Skeletal muscle satellite cell (primary cell): ENCODE data around the gene TSPOAP1. TPM values are rescaled to one million over a fixed set of nuclear protein-coding genes. Genes with fewer than 3 reads are reported as not detected.

ENCODE experiments used
- H3K27me3 ChIP-seq: 2 replicates; pipeline ENCODE4 v1.7.0; 2013; ENCODE audit warnings: low read length; ENCODE audit not compliant: control insufficient read depth, insufficient read depth
- H3K36me3 ChIP-seq: 2 replicates; pipeline ENCODE4 v1.7.0; 2013; ENCODE audit warnings: mild to moderate bottlenecking, control low read depth, low read length; ENCODE audit not compliant: insufficient read depth
- H3K4me1 ChIP-seq: 2 replicates; pipeline ENCODE4 v1.7.0; 2013; ENCODE audit warnings: low read length; ENCODE audit not compliant: control insufficient read depth, insufficient read depth
- H3K4me2 ChIP-seq: 2 replicates; pipeline ENCODE4 v1.7.0; 2013; ENCODE audit warnings: mild to moderate bottlenecking, low read length
- H3K4me3 ChIP-seq: 2 replicates; pipeline ENCODE4 v1.7.0; 2013; ENCODE audit warnings: low read length
- H3K9ac ChIP-seq: 2 replicates; pipeline ENCODE4 v1.7.0; 2013; ENCODE audit warnings: mild to moderate bottlenecking, low read depth, low read length, moderate library complexity
- H3K9me3 ChIP-seq: replicated peaks from 2 replicates; pipeline ENCODE4 v1.7.0; 2013; ENCODE audit warnings: mild to moderate bottlenecking, control low read depth, low read length
- total RNA-seq: library from RNA; depleted of rRNA; stranded (reverse); fragments of >200 nt; gene quantifications from 2 replicates; pipeline ENCODE4 v1.2.3, GENCODE V29; 2012; rRNA removed

The TSPOAP1 gene
- total RNA-seq = not detected in 2 replicates

DNA sequence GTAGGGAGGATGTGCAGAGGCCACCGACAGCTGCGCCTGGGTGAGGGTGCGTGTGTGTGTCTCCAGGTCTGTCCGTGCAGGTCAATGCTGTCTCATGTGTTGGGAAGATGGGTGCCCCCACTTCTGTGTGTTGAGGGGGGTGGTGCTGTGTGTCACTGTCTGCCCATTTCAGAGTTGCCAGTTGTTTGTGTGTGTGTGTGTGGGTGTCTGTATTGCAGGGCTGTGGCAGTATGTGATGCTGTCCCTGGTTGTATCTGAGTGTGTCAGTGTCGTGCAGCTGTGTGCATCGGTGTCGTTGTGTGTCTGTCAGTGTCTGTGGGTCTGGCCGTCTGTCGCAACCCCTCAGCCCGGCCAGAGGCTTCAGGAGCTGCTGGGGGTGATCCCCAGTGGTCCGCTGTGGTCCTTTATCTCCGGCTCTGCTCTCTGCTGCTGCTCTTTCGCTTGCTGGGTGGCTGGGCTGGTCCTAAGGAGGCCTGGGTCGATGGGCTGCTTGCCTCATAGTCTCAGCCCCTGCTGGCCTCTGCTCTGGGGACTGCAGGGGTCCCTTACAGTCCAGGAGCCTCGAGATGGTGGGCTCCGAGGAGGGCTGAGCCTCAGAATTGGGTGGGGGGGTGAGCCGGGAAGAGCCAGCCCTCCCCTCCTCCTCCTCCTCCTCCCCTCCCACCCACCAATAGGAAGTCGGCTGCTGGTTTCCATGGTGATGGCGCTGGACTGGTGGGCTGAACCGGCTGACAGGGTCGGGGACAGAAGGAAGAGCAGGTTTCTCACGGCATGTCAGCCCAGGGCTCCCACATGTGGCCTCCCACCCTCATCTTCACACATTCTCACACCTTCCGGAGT is at the start of gene TSPOAP1:
TSPOAP1 (minus strand) TSS at position 601 of the 840 bp plus-strand sequence. CDS start 875 bp downstream, outside the sequence.
- Histone ChIP-seq H3K9ac (no peak within 1 kb of the TSS), H3K4me3 (no peak within 1 kb of the TSS), H3K27me3 (peaks cover 59% of the 10 kb centered on the region), H3K4me2 (no peak within 1 kb of the TSS), H3K4me1 (no peaks in the 10 kb centered on the region), H3K9me3 (no peaks in the 10 kb centered on the region), H3K36me3 (no peaks in the 10 kb centered on the region)

GRCh38 chr17:58377661-58378060 is 49.1 kb upstream of the TSPOAP1 start:
- Histone ChIP-seq H3K27me3 (peaks cover 41% of the 10 kb centered on the region), H3K4me1 (no peaks in the 10 kb centered on the region), H3K4me3 (no peak overlapping the region), H3K36me3 (no peaks in the 10 kb centered on the region), H3K9me3 (no peaks in the 10 kb centered on the region), H3K9ac (no peak overlapping the region), H3K4me2 (no peak overlapping the region)

GRCh38 chr17:58377093-58377601 is 48.6 kb upstream of the TSPOAP1 start:
- H3K9me3 ChIP-seq = no peaks in the 10 kb centered on the region
- H3K27me3 ChIP-seq = peaks cover 38% of the 10 kb centered on the region
- H3K4me3 ChIP-seq = no peak overlapping the region
- H3K4me1 ChIP-seq = no peaks in the 10 kb centered on the region
- H3K9ac ChIP-seq = no peak overlapping the region
- no peak overlapping the region for H3K4me2 ChIP-seq
- H3K36me3 ChIP-seq = no peaks in the 10 kb centered on the region

- Histone ChIP-seq H3K4me2 (no peak overlapping the region), H3K4me3 (no peak overlapping the region), H3K9me3 (no peaks in the 10 kb centered on the region), H3K27me3 (peaks cover 34% of the 10 kb centered on the region), H3K9ac (no peak overlapping the region), H3K36me3 (no peaks in the 10 kb centered on the region), H3K4me1 (no peaks in the 10 kb centered on the region)
These were observed 47.9 kb upstream of the TSPOAP1 start for GRCh38 chr17:58376472-58377000.

GRCh38 chr17:58375811-58376210 is 47.2 kb upstream of the TSPOAP1 start:
- no peaks in the 10 kb centered on the region for H3K9me3 ChIP-seq
- no peaks in the 10 kb centered on the region for H3K36me3 ChIP-seq
- peaks cover 32% of the 10 kb centered on the region for H3K27me3 ChIP-seq
- no peak overlapping the region for H3K4me3 ChIP-seq
- H3K4me1 ChIP-seq = no peaks in the 10 kb centered on the region
- no peak overlapping the region for H3K4me2 ChIP-seq
- no peak overlapping the region for H3K9ac ChIP-seq

GRCh38 chr17:58375256-58375655 is 46.7 kb upstream of the TSPOAP1 start:
- peaks cover 30% of the 10 kb centered on the region for H3K27me3 ChIP-seq
- no peaks in the 10 kb centered on the region for H3K9me3 ChIP-seq

GRCh38 chr17:58373923-58374322 is 45.3 kb upstream of the TSPOAP1 start:
- Histone ChIP-seq H3K27me3 (peaks cover 24% of the 10 kb centered on the region), H3K4me2 (no peak overlapping the region), H3K9ac (no peak overlapping the region), H3K9me3 (no peaks in the 10 kb centered on the region), H3K36me3 (no peaks in the 10 kb centered on the region), H3K4me3 (no peak overlapping the region), H3K4me1 (no peaks in the 10 kb centered on the region)

More at GRCh38 chr17:58375256-58375655, 46.7 kb upstream of the TSPOAP1 start:
- Histone ChIP-seq H3K4me2 (no peak overlapping the region), H3K36me3 (no peaks in the 10 kb centered on the region), H3K9ac (no peak overlapping the region), H3K4me3 (no peak overlapping the region), H3K4me1 (no peaks in the 10 kb centered on the region)

DNA sequence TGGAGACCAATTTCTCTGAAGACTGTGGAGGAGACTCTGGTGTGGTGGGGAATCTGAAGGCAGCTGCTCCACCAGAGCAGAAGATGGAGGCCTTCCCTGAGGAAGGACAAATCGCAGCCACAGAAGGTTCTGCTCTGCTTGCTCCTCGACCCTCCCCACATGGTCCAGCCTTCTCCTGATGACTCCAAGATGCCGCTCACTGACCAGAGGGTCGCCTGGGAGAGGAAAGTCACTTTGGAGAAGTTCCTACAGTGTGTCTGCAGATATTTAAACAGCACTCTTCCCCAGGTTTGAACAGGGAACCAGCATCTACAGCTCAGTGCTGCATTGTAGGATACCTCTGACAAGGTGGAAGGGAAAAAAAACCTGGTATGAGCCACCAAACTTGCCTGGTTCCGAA is 44.4 kb upstream of the TSPOAP1 start:
- no peaks in the 10 kb centered on the region for H3K36me3 ChIP-seq
- H3K9me3 ChIP-seq = no peaks in the 10 kb centered on the region
- H3K4me2 ChIP-seq = no peak overlapping the region
- peaks cover 25% of the 10 kb centered on the region for H3K27me3 ChIP-seq
- no peak overlapping the region for H3K4me3 ChIP-seq
- no peak overlapping the region for H3K9ac ChIP-seq
- no peaks in the 10 kb centered on the region for H3K4me1 ChIP-seq

DNA sequence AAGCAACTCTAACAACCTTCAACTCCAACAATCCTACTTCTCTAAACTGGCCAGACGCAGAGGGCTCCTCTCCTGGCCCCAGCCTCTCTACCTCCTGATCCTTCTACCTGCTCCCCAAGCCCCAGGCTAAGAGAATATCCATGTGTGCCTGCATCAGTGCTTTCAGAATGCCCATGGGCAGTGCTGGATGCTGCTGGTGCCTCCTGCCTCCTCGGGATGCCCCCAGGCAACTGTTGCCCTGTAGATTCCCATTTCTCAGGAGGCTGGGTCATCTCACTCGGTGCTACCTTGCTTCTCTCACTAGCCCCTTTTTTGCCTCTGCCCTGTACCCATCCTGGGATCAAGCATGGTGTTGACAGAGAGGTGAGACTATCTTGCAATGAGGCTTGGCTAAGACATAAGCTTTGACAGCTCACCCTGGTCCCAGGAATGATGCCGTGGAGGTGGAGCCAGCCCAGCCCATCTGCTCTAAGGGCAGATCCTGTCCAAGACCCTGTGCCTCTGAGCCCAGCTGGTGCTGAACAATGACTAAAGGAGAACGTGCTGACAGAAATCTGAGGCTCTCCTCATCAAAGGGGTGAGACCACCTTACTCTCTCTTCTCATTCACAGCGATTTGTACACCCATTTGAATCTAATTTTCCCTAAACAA is 42.8 kb upstream of the TSPOAP1 start:
- Histone ChIP-seq H3K9ac (no peak overlapping the region), H3K4me1 (no peaks in the 10 kb centered on the region), H3K27me3 (peaks cover 25% of the 10 kb centered on the region), H3K9me3 (no peaks in the 10 kb centered on the region), H3K4me2 (no peak overlapping the region), H3K36me3 (no peaks in the 10 kb centered on the region), H3K4me3 (no peak overlapping the region)

- H3K27me3 ChIP-seq = peaks cover 25% of the 10 kb centered on the region
- H3K36me3 ChIP-seq = no peaks in the 10 kb centered on the region
- H3K4me2 ChIP-seq = no peak overlapping the region
- no peak overlapping the region for H3K9ac ChIP-seq
- no peak overlapping the region for H3K4me3 ChIP-seq
- H3K4me1 ChIP-seq = no peaks in the 10 kb centered on the region
- no peaks in the 10 kb centered on the region for H3K9me3 ChIP-seq
These were observed 42.1 kb upstream of the TSPOAP1 start for GRCh38 chr17:58370716-58371115.

- Histone ChIP-seq H3K4me3 (no peak overlapping the region), H3K36me3 (no peaks in the 10 kb centered on the region), H3K4me2 (no peak overlapping the region), H3K9ac (no peak overlapping the region), H3K9me3 (no peaks in the 10 kb centered on the region), H3K27me3 (peaks cover 29% of the 10 kb centered on the region), H3K4me1 (no peaks in the 10 kb centered on the region)
These were observed 41.7 kb upstream of the TSPOAP1 start for GRCh38 chr17:58370309-58370708.
